ENCODE measurements around the gene UST. TPM values are rescaled to one million over a fixed set of nuclear protein-coding genes. Genes with fewer than 3 reads are reported as not detected.
"Not testable (repeated sequence)": the region's sequence is repeated elsewhere in the genome, so short reads cannot be mapped to it uniquely, and the experiment has no call there.

UST gene
- total RNA-seq, 1 donor from 2014 or later = under 0.01 TPM

DNA sequence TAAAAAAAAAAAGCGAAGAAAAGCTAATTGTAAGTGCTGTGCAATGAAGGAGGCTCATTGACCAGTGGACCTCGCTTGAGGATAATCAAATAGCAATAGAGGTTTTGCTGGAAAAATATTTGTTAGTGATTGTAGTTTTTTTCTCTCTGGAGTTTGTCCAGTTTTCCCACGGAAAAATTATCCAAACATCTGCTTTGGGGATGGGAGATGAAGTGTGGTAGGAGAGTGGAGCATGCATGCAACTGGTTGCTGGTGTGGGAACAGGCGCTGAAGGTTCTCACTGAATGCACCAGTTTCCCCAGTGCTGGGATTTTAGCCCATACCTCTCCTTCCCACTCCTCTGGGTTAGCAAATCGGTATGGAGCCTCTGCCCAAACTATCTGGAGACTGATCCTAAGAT, 288.9 kb downstream of the UST start:
- no peak for DNase-seq (ENCODE audit: low read depth in 2 of 2)

GRCh38 chr6:149037051-149037671, 290.3 kb downstream of the UST start:
- no peak for DNase-seq (ENCODE audit: low read depth in 2 of 2)

DNA sequence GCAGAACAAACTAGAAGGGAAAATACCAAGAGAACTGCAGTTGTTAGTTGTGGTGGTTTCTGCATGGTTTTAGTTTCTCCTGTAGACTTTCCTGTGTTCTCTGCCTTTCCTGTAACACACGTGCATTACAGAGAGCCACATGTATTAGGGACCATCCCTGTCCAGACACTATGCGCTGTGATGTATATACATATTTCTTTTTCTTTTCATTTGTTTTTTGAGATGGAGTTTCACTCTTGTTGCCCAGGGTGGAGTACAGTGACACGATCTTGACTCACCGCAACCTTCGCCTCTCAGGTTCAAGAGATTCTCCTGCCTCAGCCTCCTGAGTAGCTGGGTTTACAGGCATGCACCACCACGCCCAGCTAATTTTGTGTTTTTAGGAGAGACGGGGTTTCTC, 292.2 kb downstream of the UST start:
- not testable (repeated sequence) for DNase-seq (ENCODE audit: low read depth in 2 of 2)

DNA sequence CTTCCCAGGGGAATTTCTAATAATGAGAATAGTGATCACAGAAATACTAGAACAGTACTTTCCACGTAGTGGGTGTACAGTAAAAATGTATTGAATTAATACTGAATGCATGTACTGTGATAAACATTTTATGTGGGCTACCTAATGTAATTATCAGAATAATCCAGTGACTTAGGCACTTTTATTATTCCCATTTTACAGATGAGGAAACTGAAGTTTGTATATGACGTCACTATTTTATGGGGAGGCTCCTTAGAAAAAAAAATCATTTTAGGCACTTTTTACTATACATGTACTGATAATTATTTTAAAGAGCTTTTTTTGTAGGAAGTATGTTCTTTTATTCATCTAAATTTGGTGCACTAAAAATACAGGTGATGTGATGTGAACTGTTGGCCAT, 295.1 kb downstream of the UST start:
- no peak for DNase-seq (ENCODE audit: low read depth in 2 of 2)

- DNase-seq (ENCODE audit: low read depth in 2 of 2) = peak in 1 of 2 donors; percentile 26
Observed at GRCh38 chr6:149043476-149044130, 296.8 kb downstream of the UST start.

DNA sequence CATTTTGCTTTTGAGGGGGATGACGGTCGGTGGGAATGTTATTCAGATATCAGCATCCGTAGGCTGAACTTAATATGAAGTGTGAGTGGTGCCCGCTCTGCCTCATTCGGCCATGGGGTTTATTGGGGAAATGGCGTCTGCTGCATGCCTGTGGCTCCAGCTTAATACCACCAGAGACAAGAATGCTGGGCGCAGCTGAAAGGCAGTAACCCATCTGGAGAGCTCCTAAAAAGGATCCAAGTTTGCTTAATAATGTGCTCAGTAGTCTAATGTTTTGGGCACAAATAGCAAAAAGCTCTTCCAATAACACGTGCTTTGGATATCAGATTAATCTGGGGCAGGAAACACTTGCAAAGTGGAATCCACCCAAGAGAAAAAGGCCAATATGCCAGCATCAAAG, 297.7 kb downstream of the UST start:
- DNase-seq (ENCODE audit: low read depth in 2 of 2) = no peak

GRCh38 chr6:149045404-149045803, 298.6 kb downstream of the UST start:
- DNase-seq (ENCODE audit: low read depth in 2 of 2) = no peak

DNA sequence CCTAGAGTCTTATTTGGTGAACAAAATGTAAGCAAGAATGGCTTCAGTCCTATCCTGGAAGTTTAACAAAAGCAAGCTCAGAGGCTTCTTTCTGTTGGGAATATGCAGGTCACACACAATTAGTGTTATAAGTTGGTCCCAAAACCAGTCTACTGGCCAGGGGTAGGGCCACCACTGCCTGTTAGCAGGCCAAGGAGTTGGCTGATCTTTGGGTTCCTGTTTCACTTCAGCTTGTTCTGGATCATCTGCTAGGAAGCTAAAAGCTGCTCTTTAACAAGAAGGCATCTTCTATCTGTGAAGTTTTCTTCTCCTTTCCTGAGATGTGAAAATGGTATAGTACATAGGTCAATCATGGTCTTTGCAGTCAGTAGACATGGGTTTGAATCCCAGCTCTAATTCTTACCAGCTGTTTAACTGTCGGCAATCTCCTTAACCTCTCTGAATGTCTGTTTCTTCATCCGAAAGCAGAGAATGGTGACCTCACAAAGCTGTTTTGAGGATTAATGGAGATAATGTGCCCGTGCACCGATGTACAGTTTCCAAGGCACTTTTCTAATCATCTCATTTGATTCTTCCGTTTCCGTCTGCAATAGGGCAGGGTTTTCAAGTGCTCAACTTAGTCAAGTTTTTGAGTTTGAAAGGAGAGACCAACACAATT, 299.5 kb downstream of the UST start:
- no peak for DNase-seq (ENCODE audit: low read depth in 2 of 2)

GRCh38 chr6:149046822-149047246, 300.0 kb downstream of the UST start:
- DNase-seq (ENCODE audit: low read depth in 2 of 2) = no peak

- DNase-seq (ENCODE audit: low read depth in 2 of 2) = peak in 1 of 2 donors; percentile 34
Observed at GRCh38 chr6:149049230-149049629, 302.4 kb downstream of the UST start.

- no peak for DNase-seq (ENCODE audit: low read depth in 2 of 2)
Observed at GRCh38 chr6:149050160-149050559, 303.3 kb downstream of the UST start.

GRCh38 chr6:149052350-149053106, 305.7 kb downstream of the UST start:
- no peak for DNase-seq (ENCODE audit: low read depth in 2 of 2)

DNA sequence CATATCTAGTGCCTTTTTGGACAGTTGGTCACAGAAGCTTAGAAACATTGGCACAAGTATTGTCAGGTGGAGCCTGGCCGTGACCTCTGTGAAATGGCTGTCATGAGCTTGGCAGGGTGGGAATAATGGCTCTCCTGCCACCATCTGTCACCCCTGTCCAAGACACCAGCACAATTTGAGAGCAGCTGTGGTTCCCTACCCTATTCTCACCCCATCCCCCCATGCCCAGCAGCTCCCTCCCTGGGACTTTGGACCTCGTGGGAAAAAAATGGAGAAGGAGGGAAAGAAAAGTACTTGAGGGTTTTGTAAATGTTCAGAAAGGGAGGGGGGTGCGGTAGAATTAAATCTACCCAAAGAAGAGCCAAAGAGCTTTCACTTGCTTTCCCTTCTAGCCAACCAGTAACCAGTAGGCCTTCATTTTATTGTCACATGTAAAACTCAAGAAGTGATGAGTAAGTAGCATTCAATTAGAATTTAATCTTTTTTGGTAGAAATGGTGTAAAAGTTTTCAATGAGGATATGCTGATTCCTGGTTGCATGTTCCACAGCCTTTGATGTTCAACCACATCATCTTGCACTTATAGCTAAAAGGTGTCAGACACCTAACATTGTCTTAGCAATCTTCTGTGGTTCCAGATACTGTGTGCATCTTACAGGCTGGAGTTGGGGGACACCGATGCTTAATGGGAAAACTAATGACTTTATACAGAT, 307.2 kb downstream of the UST start:
- DNase-seq (ENCODE audit: low read depth in 2 of 2) = no peak

DNA sequence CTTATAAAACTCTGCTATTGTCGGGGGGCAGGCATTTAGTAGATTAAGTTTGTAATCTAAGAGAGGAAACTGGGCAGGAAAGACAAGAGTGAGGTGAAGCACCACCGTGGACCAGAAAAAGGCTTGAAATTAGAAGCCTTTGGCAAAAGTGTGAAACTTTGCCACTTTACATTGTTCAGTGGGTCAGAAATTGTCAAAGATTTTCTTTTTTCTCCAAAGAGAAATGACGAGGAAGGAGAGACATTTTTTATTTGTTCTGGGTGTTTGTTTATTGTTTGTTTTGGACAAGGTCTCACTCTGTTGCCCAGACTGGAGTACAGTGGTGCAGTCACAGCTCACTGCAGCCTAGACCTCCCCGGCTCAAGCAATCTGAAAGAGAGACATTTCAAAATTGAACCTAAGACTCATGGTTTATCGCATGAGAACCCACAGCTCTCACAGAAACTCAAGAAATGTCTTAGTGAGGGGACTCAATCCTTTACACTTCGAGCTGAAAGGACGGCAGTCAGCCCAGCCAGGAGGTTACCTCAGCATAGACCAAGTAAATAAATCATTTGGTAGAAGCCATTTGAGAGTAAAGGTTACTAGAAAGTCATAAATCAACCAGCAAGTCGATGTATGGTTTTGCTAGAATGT, 307.8 kb downstream of the UST start:
- DNase-seq (ENCODE audit: low read depth in 2 of 2) = no peak

DNA sequence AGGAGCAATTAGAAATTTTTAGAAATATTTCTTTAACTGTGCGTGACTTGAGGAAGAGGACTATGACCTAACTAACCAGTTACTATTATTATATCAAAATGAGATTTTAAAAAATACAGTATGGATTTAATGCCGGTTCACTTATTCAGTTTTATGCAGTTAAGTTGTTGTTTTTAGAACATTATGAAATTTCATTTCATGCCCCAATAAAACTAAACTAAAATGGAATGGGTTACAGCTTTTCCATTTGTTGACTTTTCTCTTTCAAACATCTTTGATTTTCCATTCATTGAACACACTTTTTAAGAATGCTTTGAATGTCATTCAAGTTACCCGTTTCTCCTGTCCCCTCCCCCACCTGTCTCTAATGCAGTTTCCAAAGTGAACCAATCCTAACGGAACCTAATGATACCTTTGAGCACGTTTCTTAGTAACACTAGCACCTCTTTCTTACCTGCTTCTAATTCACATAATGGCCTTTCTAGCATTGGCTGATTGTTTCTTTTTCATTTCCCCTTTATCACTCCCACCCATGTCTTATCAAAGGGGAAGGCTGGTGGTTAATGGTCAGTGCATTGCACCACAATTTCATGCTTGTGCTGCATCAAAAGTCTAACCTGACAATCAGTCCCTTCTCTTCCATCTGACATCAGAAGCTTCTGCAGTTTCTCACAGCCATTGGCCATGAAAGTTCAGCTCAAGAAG, 308.5 kb downstream of the UST start:
- no peak for DNase-seq (ENCODE audit: low read depth in 2 of 2)

GRCh38 chr6:149056777-149057463, 310.1 kb downstream of the UST start:
- DNase-seq (ENCODE audit: low read depth in 2 of 2) = no peak

GRCh38 chr6:149057464-149057840, 310.6 kb downstream of the UST start:
- DNase-seq (ENCODE audit: low read depth in 2 of 2) = no peak

GRCh38 chr6:149059557-149059956, 312.7 kb downstream of the UST start:
- DNase-seq (ENCODE audit: low read depth in 2 of 2) = no peak

GRCh38 chr6:149060300-149060984, 313.6 kb downstream of the UST start:
- DNase-seq (ENCODE audit: low read depth in 2 of 2) = peak; percentile 23 to 68
